ENCODE data around the gene B4GALT7.
"Not testable (repeated sequence)": the region's sequence is repeated elsewhere in the genome, so short reads cannot be mapped to it uniquely, and the experiment has no call there.

The B4GALT7 gene

GRCh38 chr5:177610770-177611445 lies 11.0 kb downstream of the B4GALT7 start:
- TF ChIP-seq, protein P1, sequence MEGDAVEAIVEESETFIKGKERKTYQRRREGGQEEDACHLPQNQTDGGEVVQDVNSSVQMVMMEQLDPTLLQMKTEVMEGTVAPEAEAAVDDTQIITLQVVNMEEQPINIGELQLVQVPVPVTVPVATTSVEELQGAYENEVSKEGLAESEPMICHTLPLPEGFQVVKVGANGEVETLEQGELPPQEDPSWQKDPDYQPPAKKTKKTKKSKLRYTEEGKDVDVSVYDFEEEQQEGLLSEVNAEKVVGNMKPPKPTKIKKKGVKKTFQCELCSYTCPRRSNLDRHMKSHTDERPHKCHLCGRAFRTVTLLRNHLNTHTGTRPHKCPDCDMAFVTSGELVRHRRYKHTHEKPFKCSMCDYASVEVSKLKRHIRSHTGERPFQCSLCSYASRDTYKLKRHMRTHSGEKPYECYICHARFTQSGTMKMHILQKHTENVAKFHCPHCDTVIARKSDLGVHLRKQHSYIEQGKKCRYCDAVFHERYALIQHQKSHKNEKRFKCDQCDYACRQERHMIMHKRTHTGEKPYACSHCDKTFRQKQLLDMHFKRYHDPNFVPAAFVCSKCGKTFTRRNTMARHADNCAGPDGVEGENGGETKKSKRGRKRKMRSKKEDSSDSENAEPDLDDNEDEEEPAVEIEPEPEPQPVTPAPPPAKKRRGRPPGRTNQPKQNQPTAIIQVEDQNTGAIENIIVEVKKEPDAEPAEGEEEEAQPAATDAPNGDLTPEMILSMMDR (IDR thresholded peaks at IDR 0.05; ENCODE audit: borderline replicate concordance, control extremely low read depth, extremely low read depth, insufficient read depth, missing control alignments) = no peak
- in situ Hi-C loops (cut with MboI; ENCODE audit: low sequenced_read_pairs, unreplicated experiment) = loop anchor here (25.0 kb wide), 1 partner anchor 451 kb away; no protein-coding TSS in a partner anchor

DNA sequence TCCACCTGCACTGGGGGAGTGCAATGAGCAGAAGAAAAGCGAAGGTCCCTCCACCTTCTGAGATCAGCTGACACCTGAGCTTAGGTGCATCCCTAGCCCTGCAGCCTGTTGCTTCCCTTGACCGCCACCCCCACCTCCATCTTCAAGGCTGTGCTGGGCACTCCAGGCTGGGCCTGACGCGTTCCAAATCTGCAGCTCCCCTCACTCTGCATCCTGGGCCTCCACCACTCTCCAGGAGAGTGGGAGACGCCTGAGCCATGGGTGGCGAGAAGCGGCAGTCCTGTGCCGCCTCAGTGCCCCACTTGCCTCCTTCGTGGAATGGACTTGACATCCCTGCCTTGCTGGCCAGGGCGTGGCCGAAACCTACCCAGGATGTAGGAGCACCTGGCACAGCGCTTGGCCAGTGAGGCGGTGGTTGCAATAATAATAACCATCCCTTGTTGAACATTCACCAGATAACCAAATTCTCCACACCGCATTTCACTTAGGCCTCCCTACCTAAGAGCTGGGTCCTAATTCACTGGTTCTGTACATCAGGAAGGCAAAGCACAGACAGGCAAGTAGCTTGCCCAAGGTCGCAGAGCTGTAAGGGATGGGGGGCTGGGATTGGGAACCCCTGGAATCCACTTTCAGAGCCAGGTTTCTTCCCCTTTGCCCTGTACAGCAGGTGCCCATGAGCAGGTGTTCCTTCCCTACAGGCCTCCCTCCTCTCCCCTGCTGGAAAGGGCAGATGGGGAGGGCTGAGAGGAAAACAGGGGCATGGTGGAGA lies 11.7 kb downstream of the B4GALT7 start:
- no peak for DNase-seq (ENCODE audit: low spot score)
- in situ Hi-C loops (cut with MboI; ENCODE audit: low sequenced_read_pairs, unreplicated experiment) = loop anchor here (25.0 kb wide), 1 partner anchor 451 kb away; no protein-coding TSS in a partner anchor

More at GRCh38 chr5:177610770-177611445, 11.0 kb downstream of the B4GALT7 start:
- no peak for DNase-seq (ENCODE audit: low spot score)

GRCh38 chr5:177612215-177612673 lies 12.3 kb downstream of the B4GALT7 start:
- no peak for DNase-seq (ENCODE audit: low spot score)
- in situ Hi-C loops (cut with MboI; ENCODE audit: low sequenced_read_pairs, unreplicated experiment) = loop anchor here (25.0 kb wide), 1 partner anchor 450 kb away; no protein-coding TSS in a partner anchor
- TF ChIP-seq, protein P1 (IDR thresholded peaks at IDR 0.05; ENCODE audit: borderline replicate concordance, control extremely low read depth, extremely low read depth, insufficient read depth, missing control alignments) = no peak

More for the DNA sequence above, 11.7 kb downstream of the B4GALT7 start:
- TF ChIP-seq, protein P1 (IDR thresholded peaks at IDR 0.05; ENCODE audit: borderline replicate concordance, control extremely low read depth, extremely low read depth, insufficient read depth, missing control alignments) = no peak

DNA sequence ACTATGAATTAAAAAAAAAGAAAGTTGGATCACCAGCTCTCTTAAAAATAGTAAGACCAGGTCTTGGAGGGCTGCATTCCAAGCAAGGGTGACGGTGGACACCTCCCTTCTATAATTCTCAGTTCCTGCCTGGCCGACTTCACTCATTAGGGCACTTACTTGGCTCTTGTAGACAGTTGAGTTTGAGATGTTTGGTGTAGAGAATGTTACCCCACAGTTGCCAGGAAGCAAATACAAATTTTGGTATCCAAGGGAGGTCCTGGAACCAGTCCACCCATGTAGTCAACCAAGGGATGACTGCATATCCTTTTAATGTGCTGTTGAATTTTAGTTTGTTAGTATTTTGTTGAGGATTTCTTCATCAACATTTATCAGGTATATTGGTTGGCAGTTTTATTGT lies 20.6 kb downstream of the B4GALT7 start:
- in situ Hi-C loops (cut with MboI; ENCODE audit: low sequenced_read_pairs, unreplicated experiment) = loop anchor here (25.0 kb wide), 1 partner anchor 442 kb away; no protein-coding TSS in a partner anchor
- TF ChIP-seq, protein P1 (IDR thresholded peaks at IDR 0.05; ENCODE audit: borderline replicate concordance, control extremely low read depth, extremely low read depth, insufficient read depth, missing control alignments) = no peak
- DNase-seq (ENCODE audit: low spot score) = no peak

DNA sequence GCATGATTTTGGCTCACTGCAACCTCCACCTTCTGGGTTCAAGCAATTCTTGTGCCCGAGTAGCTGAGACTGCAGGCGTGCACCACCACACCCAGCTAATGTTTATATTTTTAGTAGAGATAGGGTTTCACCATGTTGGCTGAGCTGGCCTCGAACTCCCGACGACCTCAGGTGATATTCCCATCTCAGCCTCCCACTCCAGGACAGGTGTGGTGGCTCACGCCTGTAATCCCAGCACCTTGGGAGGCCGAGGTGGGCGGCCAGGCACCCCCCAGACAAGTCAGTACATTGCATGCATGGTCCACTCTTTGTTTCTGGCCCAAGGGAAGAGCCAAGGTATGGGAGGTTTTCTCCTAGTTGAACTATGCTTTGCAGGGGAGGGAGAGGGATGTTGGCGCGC lies 24.2 kb downstream of the B4GALT7 start:
- DNase-seq (ENCODE audit: low spot score) = not testable (repeated sequence)
- in situ Hi-C loops (cut with MboI; ENCODE audit: low sequenced_read_pairs, unreplicated experiment) = loop anchor here (25.0 kb wide), 1 partner anchor 438 kb away; no protein-coding TSS in a partner anchor

- in situ Hi-C loops (cut with MboI; ENCODE audit: low sequenced_read_pairs, unreplicated experiment); DNase-seq (ENCODE audit: low spot score): not testable (repeated sequence)
Measured at GRCh38 chr5:177630186-177630585, 30.3 kb downstream of the B4GALT7 start.

- DNase-seq (ENCODE audit: low spot score); in situ Hi-C loops (cut with MboI; ENCODE audit: low sequenced_read_pairs, unreplicated experiment): not testable (repeated sequence)
Measured at GRCh38 chr5:177634912-177635311, 35.0 kb downstream of the B4GALT7 start.

GRCh38 chr5:177645462-177645861 lies 45.5 kb downstream of the B4GALT7 start:
- DNase-seq (ENCODE audit: low spot score); in situ Hi-C loops (cut with MboI; ENCODE audit: low sequenced_read_pairs, unreplicated experiment): not testable (repeated sequence)

GRCh38 chr5:177651235-177651634 lies 51.3 kb downstream of the B4GALT7 start:
- in situ Hi-C loops (cut with MboI; ENCODE audit: low sequenced_read_pairs, unreplicated experiment); DNase-seq (ENCODE audit: low spot score): not testable (repeated sequence)

DNA sequence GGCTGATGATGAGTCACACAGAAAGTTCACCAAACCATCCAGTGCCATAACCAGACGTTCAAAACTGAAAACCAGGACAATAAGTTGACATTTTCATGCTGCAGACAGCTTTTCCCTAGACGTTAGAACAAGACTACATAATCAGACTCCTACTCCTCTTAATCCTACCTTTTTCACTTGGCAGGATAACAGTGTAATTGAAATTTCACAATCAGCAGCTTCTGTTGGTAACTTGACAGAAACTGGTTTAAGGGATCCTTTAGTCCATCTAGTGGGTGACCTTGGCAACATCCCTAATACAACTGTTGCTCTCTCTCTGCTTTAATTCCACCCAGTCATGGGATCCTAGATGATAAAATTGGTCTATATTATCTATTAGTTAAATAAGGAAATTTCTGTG lies 57.9 kb downstream of the B4GALT7 start:
- DNase-seq (ENCODE audit: low spot score); in situ Hi-C loops (cut with MboI; ENCODE audit: low sequenced_read_pairs, unreplicated experiment): not testable (repeated sequence)

GRCh38 chr5:177658542-177658941 lies 58.6 kb downstream of the B4GALT7 start:
- in situ Hi-C loops (cut with MboI; ENCODE audit: low sequenced_read_pairs, unreplicated experiment); DNase-seq (ENCODE audit: low spot score): not testable (repeated sequence)

Data from GM13976 (cell line).